Stimulated activated CD8-positive, alpha-beta memory T cell treated with anti-CD3 and anti-CD28 coated beads, Interleukin-2, amount 100 ng/mL, for 48 hours (primary cell): Measurements from ENCODE around the gene LMF1.
A peak's percentile ranks its signal among the peaks of the same experiment; 100 is the strongest.

Experiments
- DNase-seq, 2 donors: peaks; one replicate each; pipeline ENCODE4 v3.0.0-alpha.2; 2020; ENCODE audit warnings: low read depth in 2 of 2

LMF1 gene

GRCh38 chr16:813204-813915 is 157.4 kb downstream of the LMF1 start:
- DNase-seq: peak; percentile 41 to 53

- no peak for DNase-seq
Observed at GRCh38 chr16:808085-808386, 162.7 kb downstream of the LMF1 start.

GRCh38 chr16:807347-808084 is 163.3 kb downstream of the LMF1 start:
- peak; percentile 80 to 84 for DNase-seq

GRCh38 chr16:805474-805873 is 165.3 kb downstream of the LMF1 start:
- no peak for DNase-seq

GRCh38 chr16:804193-805048 is 166.4 kb downstream of the LMF1 start:
- no peak for DNase-seq

GRCh38 chr16:803754-804080 is 167.1 kb downstream of the LMF1 start:
- DNase-seq: no peak
